Measurements from ENCODE around the gene TYW1B.
"Not testable (repeated sequence)": the region's sequence is repeated elsewhere in the genome, so short reads cannot be mapped to it uniquely, and the experiment has no call there.

- TF ChIP-seq POLR2AphosphoS5 (IDR thresholded peaks at IDR 0.05; ENCODE audit: low read depth); CTCF (IDR thresholded peaks at IDR 0.05; ENCODE audit: insufficient read depth, low read length); GABPA (IDR thresholded peaks at IDR 0.05; ENCODE audit: low read depth): not testable (repeated sequence)
Observed at GRCh38 chr7:72697066-72697465, 130.9 kb downstream of the TYW1B start.

Data from HL-60 (cell line).